Measurements from ENCODE around the gene NAB2.
A peak's percentile ranks its signal among the peaks of the same experiment; 100 is the strongest.
"Not testable (repeated sequence)": the region's sequence is repeated elsewhere in the genome, so short reads cannot be mapped to it uniquely, and the experiment has no call there.

Gene NAB2

GRCh38 chr12:57112492-57113294 is 23.8 kb downstream of the NAB2 start:
- no peak for DNase-seq

GRCh38 chr12:57116580-57117281 is 27.8 kb downstream of the NAB2 start:
- DNase-seq, result no peak

GRCh38 chr12:57118711-57119271 is 29.9 kb downstream of the NAB2 start:
- no peak for DNase-seq

- no peak for DNase-seq
These were observed 30.6 kb downstream of the NAB2 start for GRCh38 chr12:57119294-57120085.

- DNase-seq, result not testable (repeated sequence)
These were observed 31.8 kb downstream of the NAB2 start for GRCh38 chr12:57120718-57121117.

- DNase-seq, result no peak
These were observed 34.9 kb downstream of the NAB2 start for GRCh38 chr12:57123813-57124212.

GRCh38 chr12:57124261-57124877 is 35.5 kb downstream of the NAB2 start:
- DNase-seq, result peak; percentile 50 to 76

- DNase-seq, result no peak
These were observed 37.1 kb downstream of the NAB2 start for GRCh38 chr12:57126061-57126460.

- DNase-seq, result peak; percentile 74 to 90
These were observed 37.6 kb downstream of the NAB2 start for GRCh38 chr12:57126561-57126960.

- peak; percentile 38 to 68 for DNase-seq
These were observed 38.3 kb downstream of the NAB2 start for GRCh38 chr12:57127101-57127725.

GRCh38 chr12:57127726-57128518 is 39.0 kb downstream of the NAB2 start, which contains the start of gene LRP1:
Gene LRP1, plus strand, starts transcription at chr12:57128483. Its CDS starts 482 bp downstream, at chr12:57128965.
- peak; percentile 53 to 82 for DNase-seq

GRCh38 chr12:57128519-57129247 is 39.8 kb downstream of the NAB2 start:
- DNase-seq, result peak in 1 of 2 experiments; percentile 29

GRCh38 chr12:57129321-57129842 is 40.5 kb downstream of the NAB2 start:
- DNase-seq, result no peak

- no peak for DNase-seq
These were observed 41.0 kb downstream of the NAB2 start for GRCh38 chr12:57129889-57130288.

- DNase-seq, result no peak
These were observed 42.0 kb downstream of the NAB2 start for GRCh38 chr12:57130941-57131340.

GRCh38 chr12:57131896-57132744 is 43.2 kb downstream of the NAB2 start:
- DNase-seq, result no peak

GRCh38 chr12:57133013-57133569 is 44.2 kb downstream of the NAB2 start:
- no peak for DNase-seq

- no peak for DNase-seq
These were observed 45.0 kb downstream of the NAB2 start for GRCh38 chr12:57133916-57134315.

GRCh38 chr12:57134949-57135348 is 46.0 kb downstream of the NAB2 start:
- DNase-seq, result no peak
